ENCODE results near the gene AIG1.
"Not testable (repeated sequence)": the region's sequence is repeated elsewhere in the genome, so short reads cannot be mapped to it uniquely, and the experiment has no call there.

The AIG1 gene

DNA sequence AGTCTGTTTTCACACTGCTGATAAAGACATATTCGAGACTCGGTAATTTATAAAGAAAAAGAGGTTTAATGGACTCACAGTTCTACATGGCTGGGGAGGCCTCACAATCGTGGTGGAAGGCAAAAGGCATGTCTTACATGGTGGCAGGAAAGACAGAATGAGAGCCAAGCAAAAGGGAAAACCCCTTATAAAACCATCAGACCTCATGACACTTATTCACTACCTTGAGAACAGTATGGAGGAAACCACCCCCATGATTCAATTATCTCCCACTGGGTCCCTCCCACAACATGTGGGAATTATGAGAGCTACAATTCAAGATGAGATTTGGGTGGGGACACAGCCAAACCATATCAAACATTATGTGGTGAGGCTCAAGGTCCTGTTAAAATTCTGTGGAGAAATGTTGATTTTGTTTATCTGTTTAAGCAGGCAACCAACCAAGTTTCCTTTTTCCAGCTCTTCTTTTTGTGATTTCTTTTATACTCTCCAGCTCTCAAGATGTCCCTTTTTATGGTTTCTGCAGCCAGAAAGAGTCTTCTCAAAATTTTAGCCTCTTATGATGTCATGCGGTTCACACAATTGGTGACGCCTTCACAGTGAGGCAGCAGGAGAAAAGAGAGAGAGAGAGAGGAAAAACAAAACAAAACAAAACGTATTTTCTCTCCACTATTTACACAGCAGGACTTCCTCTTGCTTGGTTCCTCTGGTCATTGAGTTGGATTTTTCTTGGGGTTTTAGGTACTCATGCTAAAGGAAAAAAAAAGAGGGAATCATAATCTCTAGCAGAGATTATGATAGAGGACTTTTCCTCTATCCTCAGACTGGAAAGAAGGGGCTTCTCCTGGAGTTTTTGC lies 18.0 kb downstream of the AIG1 start:
- TF ChIP-seq, protein P1, sequence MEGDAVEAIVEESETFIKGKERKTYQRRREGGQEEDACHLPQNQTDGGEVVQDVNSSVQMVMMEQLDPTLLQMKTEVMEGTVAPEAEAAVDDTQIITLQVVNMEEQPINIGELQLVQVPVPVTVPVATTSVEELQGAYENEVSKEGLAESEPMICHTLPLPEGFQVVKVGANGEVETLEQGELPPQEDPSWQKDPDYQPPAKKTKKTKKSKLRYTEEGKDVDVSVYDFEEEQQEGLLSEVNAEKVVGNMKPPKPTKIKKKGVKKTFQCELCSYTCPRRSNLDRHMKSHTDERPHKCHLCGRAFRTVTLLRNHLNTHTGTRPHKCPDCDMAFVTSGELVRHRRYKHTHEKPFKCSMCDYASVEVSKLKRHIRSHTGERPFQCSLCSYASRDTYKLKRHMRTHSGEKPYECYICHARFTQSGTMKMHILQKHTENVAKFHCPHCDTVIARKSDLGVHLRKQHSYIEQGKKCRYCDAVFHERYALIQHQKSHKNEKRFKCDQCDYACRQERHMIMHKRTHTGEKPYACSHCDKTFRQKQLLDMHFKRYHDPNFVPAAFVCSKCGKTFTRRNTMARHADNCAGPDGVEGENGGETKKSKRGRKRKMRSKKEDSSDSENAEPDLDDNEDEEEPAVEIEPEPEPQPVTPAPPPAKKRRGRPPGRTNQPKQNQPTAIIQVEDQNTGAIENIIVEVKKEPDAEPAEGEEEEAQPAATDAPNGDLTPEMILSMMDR (IDR thresholded peaks at IDR 0.05; ENCODE audit: low read length, missing control alignments) = no peak
- DNase-seq (ENCODE audit: low read depth) = no peak
- H3K4me3 ChIP-seq (replicated peaks; ENCODE audit: low read depth, low read length) = no peak overlapping the region

DNA sequence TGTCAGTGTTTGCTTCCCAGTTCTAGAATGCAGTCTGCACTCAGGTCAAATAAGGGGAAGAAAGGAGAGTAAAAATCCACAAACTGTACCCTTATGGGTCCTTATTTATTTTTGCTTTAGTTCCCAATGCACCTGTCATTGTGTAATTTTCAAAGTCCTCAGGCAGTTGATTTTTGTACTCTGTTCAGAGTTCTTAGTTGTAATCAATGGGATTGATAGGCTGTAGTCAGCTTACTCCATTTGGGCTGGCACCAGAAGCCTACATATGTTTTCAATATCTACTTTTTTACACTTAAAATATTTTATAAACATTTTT lies 18.6 kb downstream of the AIG1 start:
- DNase-seq (ENCODE audit: low read depth) = no peak
- TF ChIP-seq, protein P1 (IDR thresholded peaks at IDR 0.05; ENCODE audit: low read length, missing control alignments) = no peak
- H3K4me3 ChIP-seq (replicated peaks; ENCODE audit: low read depth, low read length) = no peak overlapping the region

- not testable (repeated sequence) for H3K4me3 ChIP-seq (replicated peaks; ENCODE audit: low read depth, low read length); DNase-seq (ENCODE audit: low read depth)
Measured at GRCh38 chr6:143082274-143082673, 21.6 kb downstream of the AIG1 start.

GRCh38 chr6:143084019-143084418 lies 23.3 kb downstream of the AIG1 start:
- H3K4me3 ChIP-seq (replicated peaks; ENCODE audit: low read depth, low read length); DNase-seq (ENCODE audit: low read depth): not testable (repeated sequence)

DNA sequence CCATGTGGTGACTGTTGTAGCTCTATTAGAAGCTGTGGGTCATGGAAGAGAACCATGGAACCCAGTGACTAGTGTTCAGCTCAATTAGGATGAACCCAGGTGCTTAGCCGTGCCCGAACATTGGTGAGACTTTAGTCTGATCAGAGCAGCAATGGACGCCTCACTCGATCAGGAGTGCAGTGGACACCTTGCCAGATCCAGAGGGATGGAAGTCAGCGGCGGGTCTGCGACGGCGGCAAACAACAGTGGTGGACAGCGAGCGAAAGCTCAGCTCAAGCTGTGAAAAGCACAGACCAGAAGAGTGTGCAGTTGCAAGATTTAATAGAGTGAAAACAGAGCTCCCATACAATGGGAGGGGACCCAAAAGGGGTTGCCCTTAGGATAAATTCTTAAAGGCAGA lies 26.6 kb downstream of the AIG1 start:
- not testable (repeated sequence) for DNase-seq (ENCODE audit: low read depth); H3K4me3 ChIP-seq (replicated peaks; ENCODE audit: low read depth, low read length)

GRCh38 chr6:143087856-143088255 lies 27.2 kb downstream of the AIG1 start:
- H3K4me3 ChIP-seq (replicated peaks; ENCODE audit: low read depth, low read length) = no peak overlapping the region
- TF ChIP-seq, protein P1 (IDR thresholded peaks at IDR 0.05; ENCODE audit: low read length, missing control alignments) = no peak
- no peak for DNase-seq (ENCODE audit: low read depth)

DNA sequence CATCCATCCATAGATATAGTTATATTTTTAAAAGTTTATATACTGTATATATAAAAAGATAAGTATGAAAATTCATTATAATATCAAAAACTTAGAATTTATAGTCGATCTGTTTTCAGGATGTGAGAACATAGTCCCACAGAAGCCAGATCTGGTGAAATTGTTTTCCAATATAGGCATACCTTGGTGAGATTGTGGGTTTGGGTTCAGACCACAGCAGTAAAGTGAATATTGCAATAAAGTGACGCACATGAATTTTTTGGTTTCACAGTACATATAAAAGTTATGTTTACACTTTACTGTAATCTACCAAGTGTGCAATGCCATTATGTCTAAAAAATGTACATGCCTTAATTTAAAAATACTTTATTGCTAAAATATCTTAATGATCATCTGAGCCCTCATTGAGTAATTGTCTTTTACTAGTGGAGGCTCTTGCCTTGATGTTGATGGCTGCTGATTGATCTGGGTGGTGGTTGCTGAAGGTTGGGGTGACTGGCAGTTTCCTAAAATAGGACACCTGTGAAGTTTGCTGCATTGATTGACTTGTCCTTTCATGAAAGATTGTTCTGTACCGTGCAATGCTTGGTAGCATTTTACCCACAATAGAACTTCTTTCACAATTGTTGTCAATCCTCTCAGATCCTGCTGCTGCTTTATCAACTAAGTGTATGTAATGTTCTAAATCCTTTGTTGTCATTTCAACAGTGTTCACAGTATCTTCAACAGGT lies 29.8 kb downstream of the AIG1 start:
- H3K4me3 ChIP-seq (replicated peaks; ENCODE audit: low read depth, low read length) = no peak overlapping the region
- DNase-seq (ENCODE audit: low read depth) = no peak
- TF ChIP-seq, protein P1 (IDR thresholded peaks at IDR 0.05; ENCODE audit: low read length, missing control alignments) = no peak

GRCh38 chr6:143092768-143093167 lies 32.1 kb downstream of the AIG1 start:
- TF ChIP-seq, protein P1 (IDR thresholded peaks at IDR 0.05; ENCODE audit: low read length, missing control alignments) = no peak
- no peak for DNase-seq (ENCODE audit: low read depth)
- H3K4me3 ChIP-seq (replicated peaks; ENCODE audit: low read depth, low read length) = no peak overlapping the region
